ENCODE data around the gene ATXN1L. TPM values are rescaled to one million over a fixed set of nuclear protein-coding genes. Genes with fewer than 3 reads are reported as not detected.
A peak's percentile ranks its signal among the peaks of the same experiment; 100 is the strongest.
"Not testable (repeated sequence)": the region's sequence is repeated elsewhere in the genome, so short reads cannot be mapped to it uniquely, and the experiment has no call there.

The ATXN1L gene
- 10 to 100 TPM; 15.4 to 16.9 TPM for total RNA-seq

- ATAC-seq (peak; percentile 82), DNase-seq (peak; percentile 95)
- intact Hi-C loops (cut with DNase I, micrococcal nuclease) = loop anchor here (1.0 to 10.0 kb wide), 10 partner anchors 19 to 361 kb away; partner anchors contain the start of genes IST1 (in 2 of the 2), ZNF821 (in 2 of the 2), DHX38 (in 1 of the 2) and TXNL4B (in 1 of the 2)
- ChIA-PET POLR2A (interaction anchor here (0.6 to 1.0 kb wide), 3 partner anchors 19 to 38 kb away, joined by 3 to 7 read pairs (median 4); no protein-coding TSS in a partner anchor), CTCF (interaction anchor here (0.8 to 2.5 kb wide), 4 partner anchors 34 to 52 kb away, joined by 3 to 12 read pairs (median 4); partner anchors contain the start of gene ZNF821)
- Mint-ChIP-seq H3K36me3 (ENCODE audit: low read depth) (peaks cover 18% of the 10 kb centered on the region), H3K4me3 (peak within 1 kb of the TSS; percentile 87), H3K27me3 (no peaks in the 10 kb centered on the region), H3K4me1 (peaks cover 43% of the 10 kb centered on the region), H3K27ac (peak within 1 kb of the TSS; percentile 93), H3K9me3 (ENCODE audit: low read depth) (no peaks in the 10 kb centered on the region)
These were observed at the start of gene ATXN1L for GRCh38 chr16:71845639-71846430. Gene ATXN1L, plus strand, starts transcription at chr16:71845976. Its CDS starts 3,765 bp downstream, at chr16:71849741.

- no peak for DNase-seq
- ATAC-seq = no peak
- CTCF ChIA-PET = no interaction called here
- Mint-ChIP-seq H3K36me3 (ENCODE audit: low read depth) (peaks cover 31% of the 10 kb centered on the region), H3K27me3 (no peaks in the 10 kb centered on the region), H3K4me1 (peaks cover 53% of the 10 kb centered on the region), H3K4me3 (no peak overlapping the region), H3K27ac (no peak overlapping the region), H3K9me3 (ENCODE audit: low read depth) (no peaks in the 10 kb centered on the region)
- POLR2A ChIA-PET = no interaction called here
- intact Hi-C loops (cut with DNase I, micrococcal nuclease) = no loop called here
These were observed 49.2 kb upstream of the ATXN1L start for GRCh38 chr16:71796501-71797097.

GRCh38 chr16:71803305-71803690, 42.5 kb upstream of the ATXN1L start:
- ATAC-seq = no peak
- CTCF ChIA-PET = no interaction called here
- intact Hi-C loops (cut with DNase I, micrococcal nuclease) = loop anchor here in 1 of 2 experiments (10.0 kb wide), 1 partner anchor 238 kb away; no protein-coding TSS in a partner anchor
- Mint-ChIP-seq H3K27me3 (no peaks in the 10 kb centered on the region), H3K4me3 (no peak overlapping the region), H3K9me3 (ENCODE audit: low read depth) (no peaks in the 10 kb centered on the region), H3K27ac (peak overlapping the region; percentile 51), H3K4me1 (peaks cover 35% of the 10 kb centered on the region), H3K36me3 (ENCODE audit: low read depth) (peaks cover 19% of the 10 kb centered on the region)
- no peak for DNase-seq
- POLR2A ChIA-PET = no interaction called here

- intact Hi-C loops (cut with DNase I, micrococcal nuclease) = loop anchor here in 1 of 2 experiments (1.0 to 10.0 kb wide), 5 partner anchors 13 to 323 kb away; partner anchors contain the start of gene IST1
- no peaks in the 10 kb centered on the region for H3K27me3 Mint-ChIP-seq
- peaks cover 52% of the 10 kb centered on the region for H3K4me1 Mint-ChIP-seq
- DNase-seq (peak; percentile 76), ATAC-seq (peak; percentile 28)
- ChIA-PET CTCF (interaction anchor here (0.6 to 4.7 kb wide), 11 partner anchors 13 to 154 kb away, joined by 3 to 36 read pairs (median 3); partner anchors contain the start of genes IST1 and ZNF821), POLR2A (interaction anchor here (0.6 to 2.3 kb wide), 7 partner anchors 15 to 89 kb away, joined by 3 to 11 read pairs (median 4); partner anchors contain the start of gene ZNF821)
- H3K9me3 Mint-ChIP-seq (ENCODE audit: low read depth) = no peaks in the 10 kb centered on the region
- peaks cover 13% of the 10 kb centered on the region for H3K36me3 Mint-ChIP-seq (ENCODE audit: low read depth)
- H3K27ac Mint-ChIP-seq = peak overlapping the region; percentile 100
- H3K4me3 Mint-ChIP-seq = peak overlapping the region; percentile 91
These were observed 37.7 kb upstream of the ATXN1L start for GRCh38 chr16:71807905-71808592.

- Mint-ChIP-seq H3K27me3 (no peaks in the 10 kb centered on the region), H3K4me1 (peaks cover 48% of the 10 kb centered on the region), H3K27ac (peak within 1 kb of the TSS; percentile 100), H3K36me3 (ENCODE audit: low read depth) (peaks cover 8% of the 10 kb centered on the region), H3K4me3 (peak within 1 kb of the TSS; percentile 91), H3K9me3 (ENCODE audit: low read depth) (no peaks in the 10 kb centered on the region)
- peak; percentile 96 for DNase-seq
- ChIA-PET CTCF (interaction anchor here (0.6 to 4.7 kb wide), 9 partner anchors 19 to 153 kb away, joined by 3 to 36 read pairs (median 3); partner anchors contain the start of genes IST1 and ZNF821), POLR2A (interaction anchor here (0.6 to 2.3 kb wide), 8 partner anchors 16 to 86 kb away, joined by 3 to 11 read pairs (median 4); partner anchors contain the start of gene ZNF821)
- peak; percentile 92 for ATAC-seq
- intact Hi-C loops (cut with DNase I, micrococcal nuclease) = loop anchor here (1.0 to 10.0 kb wide), 10 partner anchors 9 to 324 kb away; partner anchors contain the start of genes ATXN1L (in 2 of the 2), DHX38 (in 2 of the 2), IST1 (in 2 of the 2) and TXNL4B (in 2 of the 2)
These were observed 37.0 kb upstream of the ATXN1L start, which contains the start of gene AP1G1 for GRCh38 chr16:71808593-71809459. Gene AP1G1, minus strand, starts transcription at chr16:71808834. Its CDS starts 19,355 bp downstream, at chr16:71789479.

- DNase-seq; intact Hi-C loops (cut with DNase I, micrococcal nuclease); H3K9me3 Mint-ChIP-seq (ENCODE audit: low read depth); H3K27me3 Mint-ChIP-seq; H3K36me3 Mint-ChIP-seq (ENCODE audit: low read depth); ATAC-seq: not testable (repeated sequence)
- CTCF ChIA-PET = interaction anchor here (1.1 to 4.7 kb wide), 2 partner anchors 73 to 84 kb away, joined by 4 to 36 read pairs; partner anchors contain the start of gene ZNF821
- Mint-ChIP-seq H3K4me1 (peaks cover 40% of the 10 kb centered on the region), H3K27ac (peak overlapping the region; percentile 100), H3K4me3 (peak overlapping the region; percentile 91)
- POLR2A ChIA-PET = interaction anchor here (0.6 kb wide), 1 partner anchor 86 kb away, joined by 3 read pairs; the partner anchor contains the start of gene IST1
These were observed 35.6 kb upstream of the ATXN1L start for GRCh38 chr16:71810155-71810530.

- peaks cover 8% of the 10 kb centered on the region for H3K36me3 Mint-ChIP-seq (ENCODE audit: low read depth)
- peaks cover 41% of the 10 kb centered on the region for H3K4me1 Mint-ChIP-seq
- ChIA-PET POLR2A (interaction anchor here (1.0 kb wide), 1 partner anchor 31 kb away, joined by 3 read pairs; no protein-coding TSS in a partner anchor), CTCF (interaction anchor here (0.6 to 1.5 kb wide), 4 partner anchors 33 to 83 kb away, joined by 3 to 4 read pairs (median 4); no protein-coding TSS in a partner anchor)
- no peaks in the 10 kb centered on the region for H3K27me3 Mint-ChIP-seq
- DNase-seq (no peak), ATAC-seq (no peak)
- intact Hi-C loops (cut with DNase I, micrococcal nuclease) = no loop called here
- H3K4me3 Mint-ChIP-seq = no peak overlapping the region
- peak overlapping the region; percentile 65 for H3K27ac Mint-ChIP-seq
- H3K9me3 Mint-ChIP-seq (ENCODE audit: low read depth) = no peaks in the 10 kb centered on the region
These were observed 34.4 kb upstream of the ATXN1L start for GRCh38 chr16:71811261-71811803.

- peak overlapping the region; percentile 93 for H3K27ac Mint-ChIP-seq
- CTCF ChIA-PET = interaction anchor here (1.0 kb wide), 2 partner anchors 22 to 32 kb away, joined by 3 read pairs; no protein-coding TSS in a partner anchor
- H3K9me3 Mint-ChIP-seq (ENCODE audit: low read depth); POLR2A ChIA-PET; ATAC-seq; DNase-seq; H3K36me3 Mint-ChIP-seq (ENCODE audit: low read depth); H3K27me3 Mint-ChIP-seq: not testable (repeated sequence)
- peak overlapping the region; percentile 35 for H3K4me3 Mint-ChIP-seq
- intact Hi-C loops (cut with DNase I, micrococcal nuclease) = loop anchor here (2.0 kb wide), 3 partner anchors 26 to 78 kb away; partner anchors contain the start of gene IST1 (in 1 of the 2)
- H3K4me1 Mint-ChIP-seq = peaks cover 21% of the 10 kb centered on the region
These were observed 28.6 kb upstream of the ATXN1L start for GRCh38 chr16:71817155-71817500.

GRCh38 chr16:71826533-71827017, 19.2 kb upstream of the ATXN1L start:
- H3K4me1 Mint-ChIP-seq = peaks cover 7% of the 10 kb centered on the region
- CTCF ChIA-PET = interaction anchor here (0.8 to 1.5 kb wide), 3 partner anchors 13 to 63 kb away, joined by 3 to 5 read pairs (median 3); partner anchors contain the start of gene AP1G1

More at GRCh38 chr16:71826533-71827017, 19.2 kb upstream of the ATXN1L start:
- POLR2A ChIA-PET = no interaction called here
- intact Hi-C loops (cut with DNase I, micrococcal nuclease) = no loop called here
- Mint-ChIP-seq H3K27me3 (no peaks in the 10 kb centered on the region), H3K9me3 (ENCODE audit: low read depth) (no peaks in the 10 kb centered on the region), H3K4me3 (no peak overlapping the region), H3K36me3 (ENCODE audit: low read depth) (peaks cover 6% of the 10 kb centered on the region), H3K27ac (no peak overlapping the region)
- DNase-seq (no peak), ATAC-seq (no peak)

All from activated CD4-positive, alpha-beta T cell treated with anti-CD3 and anti-CD28 coated beads for 36 hours (primary cell).